ENCODE measurements around the gene MRLN. TPM values are rescaled to one million over a fixed set of nuclear protein-coding genes. Genes with fewer than 3 reads are reported as not detected.
"Not testable (repeated sequence)": the region's sequence is repeated elsewhere in the genome, so short reads cannot be mapped to it uniquely, and the experiment has no call there.

MRLN gene
- total and polyA plus RNA-seq, 8 donors, result 5.0 TPM; not detected in 7

GRCh38 chr10:59735296-59735695, 18.0 kb downstream of the MRLN start:
- no peak for DNase-seq
- Histone ChIP-seq H3K36me3 (no peaks in the 10 kb centered on the region), H3K27ac (no peak overlapping the region), H3K9me3 (no peaks in the 10 kb centered on the region), H3K4me1 (no peaks in the 10 kb centered on the region), H3K27me3 (no peaks in the 10 kb centered on the region), H3K4me3 (no peak overlapping the region)
- intact Hi-C loops (cut with DNase I; ENCODE audit: low total_unique reads), result no loop called here
- TF ChIP-seq EP300 (IDR thresholded peaks at IDR 0.05) (no peak), POLR2A (IDR thresholded peaks at IDR 0.05) (no peak), CTCF (IDR thresholded peaks at IDR 0.05) (no peak), POLR2AphosphoS5 (IDR thresholded peaks at IDR 0.05) (no peak)
- WGBS, 5 donors, result 24 to 41% (median 35%) methylated on average over 1 of the region's 1 CpG

GRCh38 chr10:59734014-59734462, 19.2 kb downstream of the MRLN start:
- Histone ChIP-seq H3K36me3 (no peaks in the 10 kb centered on the region), H3K27me3 (no peaks in the 10 kb centered on the region), H3K27ac (no peak overlapping the region), H3K9me3 (no peaks in the 10 kb centered on the region), H3K4me1 (no peaks in the 10 kb centered on the region), H3K4me3 (no peak overlapping the region)
- DNase-seq, result no peak
- intact Hi-C loops (cut with DNase I; ENCODE audit: low total_unique reads), result no loop called here
- WGBS, 5 donors, result 64 to 99% (median 77%) methylated on average over 3 of the region's 3 CpGs
- TF ChIP-seq POLR2AphosphoS5 (IDR thresholded peaks at IDR 0.05), result no peak
- no peak for TF ChIP-seq CTCF (IDR thresholded peaks at IDR 0.05)
- no peak for TF ChIP-seq POLR2A (IDR thresholded peaks at IDR 0.05)
- no peak for TF ChIP-seq EP300 (IDR thresholded peaks at IDR 0.05)

- H3K36me3 ChIP-seq; DNase-seq; H3K9me3 ChIP-seq; H3K4me3 ChIP-seq; intact Hi-C loops (cut with DNase I; ENCODE audit: low total_unique reads); H3K27me3 ChIP-seq; H3K4me1 ChIP-seq; H3K27ac ChIP-seq: not testable (repeated sequence)
- WGBS, 5 donors, result 92 to 98% (median 94%) methylated on average over 12 to 16 of the region's 16 CpGs
Measured at GRCh38 chr10:59733321-59734013, 19.8 kb downstream of the MRLN start.

GRCh38 chr10:59732849-59733248, 20.4 kb downstream of the MRLN start:
- H3K9me3 ChIP-seq; H3K36me3 ChIP-seq; H3K4me1 ChIP-seq; H3K27me3 ChIP-seq; DNase-seq; H3K4me3 ChIP-seq; H3K27ac ChIP-seq; intact Hi-C loops (cut with DNase I; ENCODE audit: low total_unique reads): not testable (repeated sequence)
- WGBS, 5 donors, result 92 to 100% (median 98%) methylated on average over 4 of the region's 4 CpGs

- intact Hi-C loops (cut with DNase I; ENCODE audit: low total_unique reads); H3K4me3 ChIP-seq; DNase-seq; H3K27ac ChIP-seq; H3K4me1 ChIP-seq; H3K9me3 ChIP-seq; H3K27me3 ChIP-seq; H3K36me3 ChIP-seq: not testable (repeated sequence)
- 78 to 85% (median 83%) methylated on average over 4 of the region's 4 CpGs for WGBS, 5 donors
Measured at GRCh38 chr10:59729167-59729566, 24.1 kb downstream of the MRLN start.

GRCh38 chr10:59724098-59724938, 28.9 kb downstream of the MRLN start:
- peaks cover 0 to 7% (median 3%) of the 10 kb centered on the region in 4 donors for H3K9me3 ChIP-seq
- H3K27me3 ChIP-seq, result no peaks in the 10 kb centered on the region
- intact Hi-C loops (cut with DNase I; ENCODE audit: low total_unique reads), result no loop called here
- no peak for DNase-seq
- no peaks in the 10 kb centered on the region for H3K36me3 ChIP-seq
- 62 to 72% (median 65%) methylated on average over 3 of the region's 3 CpGs for WGBS, 5 donors
- H3K4me3 ChIP-seq, result no peak overlapping the region
- peak overlapping the region; percentile 15 to 72 (median 56) for H3K27ac ChIP-seq
- H3K4me1 ChIP-seq, result peaks cover 0 to 4% (median 0%) of the 10 kb centered on the region in 4 donors
- TF ChIP-seq EP300 (IDR thresholded peaks at IDR 0.05), result no peak
- TF ChIP-seq CTCF (IDR thresholded peaks at IDR 0.05), result no peak
- no peak for TF ChIP-seq POLR2AphosphoS5 (IDR thresholded peaks at IDR 0.05)
- TF ChIP-seq POLR2A (IDR thresholded peaks at IDR 0.05), result no peak

All from stomach (tissue), 9 donors.